ENCODE measurements around the gene TRMT1L. TPM values are rescaled to one million over a fixed set of nuclear protein-coding genes. Genes with fewer than 3 reads are reported as not detected.
"Not testable (repeated sequence)": the region's sequence is repeated elsewhere in the genome, so short reads cannot be mapped to it uniquely, and the experiment has no call there.

The TRMT1L gene, protein sequence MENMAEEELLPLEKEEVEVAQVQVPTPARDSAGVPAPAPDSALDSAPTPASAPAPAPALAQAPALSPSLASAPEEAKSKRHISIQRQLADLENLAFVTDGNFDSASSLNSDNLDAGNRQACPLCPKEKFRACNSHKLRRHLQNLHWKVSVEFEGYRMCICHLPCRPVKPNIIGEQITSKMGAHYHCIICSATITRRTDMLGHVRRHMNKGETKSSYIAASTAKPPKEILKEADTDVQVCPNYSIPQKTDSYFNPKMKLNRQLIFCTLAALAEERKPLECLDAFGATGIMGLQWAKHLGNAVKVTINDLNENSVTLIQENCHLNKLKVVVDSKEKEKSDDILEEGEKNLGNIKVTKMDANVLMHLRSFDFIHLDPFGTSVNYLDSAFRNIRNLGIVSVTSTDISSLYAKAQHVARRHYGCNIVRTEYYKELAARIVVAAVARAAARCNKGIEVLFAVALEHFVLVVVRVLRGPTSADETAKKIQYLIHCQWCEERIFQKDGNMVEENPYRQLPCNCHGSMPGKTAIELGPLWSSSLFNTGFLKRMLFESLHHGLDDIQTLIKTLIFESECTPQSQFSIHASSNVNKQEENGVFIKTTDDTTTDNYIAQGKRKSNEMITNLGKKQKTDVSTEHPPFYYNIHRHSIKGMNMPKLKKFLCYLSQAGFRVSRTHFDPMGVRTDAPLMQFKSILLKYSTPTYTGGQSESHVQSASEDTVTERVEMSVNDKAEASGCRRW
- total RNA-seq: 10 to 100 TPM; 21.2 to 26.7 TPM

- ChIA-PET POLR2A (interaction anchor here (0.9 kb wide), 1 partner anchor 111 kb away, joined by 3 read pairs; no protein-coding TSS in a partner anchor), CTCF (interaction anchor here (0.6 kb wide), 1 partner anchor 13 kb away, joined by 3 read pairs; no protein-coding TSS in a partner anchor)
Measured at GRCh38 chr1:185156854-185157598, at the start of gene TRMT1L, which contains the start of gene SWT1. Gene TRMT1L (minus strand): TSS chr1:185156953. CDS start chr1:185156712, 241 bp downstream. Gene SWT1 (plus strand): TSS chr1:185157167. CDS start chr1:185160842, 3,675 bp downstream.

DNA sequence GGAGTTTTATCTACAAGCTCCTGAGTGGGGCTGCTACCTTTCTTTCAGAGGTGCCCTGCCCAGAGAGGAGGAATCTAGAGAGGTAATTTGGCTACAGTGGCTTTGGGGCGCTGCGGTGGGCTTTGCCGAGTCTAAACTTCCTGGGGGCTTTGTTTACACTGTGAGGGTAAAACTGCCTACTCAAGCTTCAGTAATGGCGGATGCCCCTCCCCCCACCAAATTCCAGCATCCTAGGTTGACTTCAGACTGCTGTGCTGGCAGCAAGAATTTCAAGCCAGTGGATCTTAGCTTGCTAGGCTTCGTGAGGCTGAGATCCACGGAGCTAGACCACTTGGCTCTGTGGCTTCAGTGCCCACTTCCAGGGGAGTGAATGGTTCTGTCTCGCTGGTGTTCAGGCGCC lies 44.1 kb upstream of the TRMT1L start:
- ChIA-PET POLR2A (no interaction called here), CTCF (interaction anchor here (1.5 kb wide), 1 partner anchor 9 kb away, joined by 3 read pairs; no protein-coding TSS in a partner anchor)

DNA sequence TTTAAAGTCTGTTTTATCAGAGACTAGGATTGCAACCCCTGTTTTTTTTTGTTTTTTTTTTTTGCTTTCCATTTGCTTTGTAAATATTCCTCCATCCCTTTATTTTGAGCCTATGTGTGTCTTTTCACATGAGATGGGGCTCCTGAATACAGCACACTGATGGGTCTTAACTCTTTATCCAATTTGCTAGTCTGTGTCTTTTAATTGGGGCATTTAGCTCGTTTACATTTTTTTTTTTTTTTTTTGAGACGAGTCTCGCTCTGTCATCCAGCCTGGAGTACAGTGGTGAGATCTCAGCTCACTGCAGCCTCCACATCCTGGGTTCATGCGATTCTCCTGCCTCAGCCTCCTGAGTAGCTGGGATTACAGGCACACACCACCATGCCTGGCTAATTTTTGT lies 42.0 kb upstream of the TRMT1L start:
- POLR2A ChIA-PET, CTCF ChIA-PET: not testable (repeated sequence)

- POLR2A ChIA-PET: no interaction called here
- CTCF ChIA-PET: no interaction called here
Measured at GRCh38 chr1:185193756-185194155, 37.0 kb upstream of the TRMT1L start.

DNA sequence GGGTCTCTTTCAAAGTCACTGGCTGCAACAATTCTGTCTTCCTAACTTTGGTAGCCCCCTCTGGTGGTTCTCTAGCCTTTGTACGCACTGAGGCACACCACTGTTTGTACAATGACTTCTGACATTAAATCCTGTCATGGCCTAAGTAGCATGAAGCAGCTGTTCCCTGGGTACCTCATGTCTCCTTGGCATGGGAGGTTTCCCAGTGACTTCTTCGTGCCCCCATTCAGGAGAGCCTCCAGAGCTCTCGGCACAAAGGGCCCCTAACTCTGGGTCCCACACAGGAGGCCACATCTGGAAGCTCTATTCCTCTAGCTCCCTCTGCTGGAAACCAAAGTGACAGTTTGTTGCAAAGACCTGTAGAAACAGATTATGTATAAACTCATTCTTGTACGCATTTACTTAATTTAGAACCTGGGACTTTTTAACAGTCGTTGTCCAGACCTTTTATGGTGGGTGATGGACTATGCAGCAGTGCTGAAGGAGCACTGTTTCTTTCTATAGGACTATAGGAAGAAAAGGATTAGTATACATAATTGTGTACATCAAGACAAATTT lies 13.6 kb upstream of the TRMT1L start:
- CTCF ChIA-PET: interaction anchor here (0.8 to 1.6 kb wide), 13 partner anchors 9 to 511 kb away, joined by 3 to 6 read pairs (median 3); partner anchors contain the start of genes RNF2 and SWT1
- POLR2A ChIA-PET: no interaction called here

GRCh38 chr1:185166106-185166505 lies 9.4 kb upstream of the TRMT1L start:
- POLR2A ChIA-PET: no interaction called here
- CTCF ChIA-PET: interaction anchor here (0.6 kb wide), 1 partner anchor 1531 kb away, joined by 6 read pairs; no protein-coding TSS in a partner anchor

DNA sequence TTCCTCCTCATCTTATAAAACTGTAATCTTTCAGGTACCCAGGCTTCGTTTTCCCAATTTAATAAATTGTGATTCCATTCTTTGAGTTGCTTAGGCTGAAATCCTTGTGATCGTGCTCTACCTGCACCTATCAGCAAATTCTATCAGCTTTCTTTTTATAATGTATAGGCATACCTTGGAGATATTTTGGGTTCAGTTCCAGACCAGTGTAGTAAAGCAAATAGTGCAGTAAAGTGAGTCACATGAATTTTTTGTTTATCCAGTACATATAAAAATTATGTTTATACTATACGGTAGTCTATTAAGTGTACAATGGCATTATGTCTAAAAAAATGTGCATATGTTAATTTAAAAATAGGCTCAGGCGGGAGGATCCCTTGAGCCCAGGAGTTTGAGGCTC lies 5.7 kb upstream of the TRMT1L start:
- ChIA-PET CTCF (no interaction called here), POLR2A (no interaction called here)

DNA sequence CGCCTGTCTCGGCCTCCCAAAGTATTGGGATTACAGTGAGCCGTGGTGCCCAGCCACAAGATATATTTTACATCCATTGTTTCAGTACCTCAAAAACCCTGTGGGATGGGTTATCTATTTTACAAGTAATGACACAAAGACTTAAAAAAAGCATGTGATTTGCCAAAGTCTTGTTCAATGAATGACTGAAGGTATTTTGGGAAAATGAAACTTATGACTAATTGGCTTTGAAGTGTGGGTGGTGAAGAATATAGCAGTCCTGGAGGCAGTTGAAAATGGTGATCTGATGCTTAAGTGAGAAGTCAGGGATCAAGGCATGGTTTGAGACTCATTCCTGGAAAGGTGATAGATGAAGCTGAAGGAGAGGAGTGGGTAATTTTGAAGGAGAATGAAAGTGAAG lies 3.2 kb upstream of the TRMT1L start:
- ChIA-PET POLR2A (no interaction called here), CTCF (interaction anchor here (0.5 kb wide), 1 partner anchor 9 kb away, joined by 3 read pairs; no protein-coding TSS in a partner anchor)

DNA sequence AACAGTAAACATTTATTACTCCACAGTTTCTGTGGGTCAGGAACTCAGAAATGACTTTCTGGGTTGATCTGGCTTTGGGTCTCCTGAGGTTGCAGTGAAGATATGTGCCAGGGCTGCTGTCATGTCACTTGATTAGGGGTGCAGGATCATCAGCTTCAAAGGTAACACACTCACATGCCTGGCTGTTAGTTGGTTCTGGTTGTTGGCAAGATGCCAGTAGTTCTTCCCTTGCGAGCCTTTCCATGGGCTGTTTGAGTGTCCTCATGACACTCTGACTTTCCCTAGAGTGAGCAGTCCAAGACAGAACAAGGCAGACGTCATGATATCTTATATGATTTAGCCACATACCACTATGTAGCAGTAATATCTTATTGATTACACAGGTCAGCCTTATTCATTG lies 2.0 kb upstream of the TRMT1L start:
- ChIA-PET POLR2A (interaction anchor here (0.6 kb wide), 2 partner anchors 68 to 115 kb away, joined by 4 to 5 read pairs; no protein-coding TSS in a partner anchor), CTCF (interaction anchor here (1.8 kb wide), 1 partner anchor 11 kb away, joined by 5 read pairs; no protein-coding TSS in a partner anchor)

GRCh38 chr1:185157599-185158412 lies 1.1 kb upstream of the TRMT1L start:
- ChIA-PET POLR2A (no interaction called here), CTCF (interaction anchor here (1.0 to 1.8 kb wide), 2 partner anchors 12 to 113 kb away, joined by 3 to 5 read pairs; no protein-coding TSS in a partner anchor)

DNA sequence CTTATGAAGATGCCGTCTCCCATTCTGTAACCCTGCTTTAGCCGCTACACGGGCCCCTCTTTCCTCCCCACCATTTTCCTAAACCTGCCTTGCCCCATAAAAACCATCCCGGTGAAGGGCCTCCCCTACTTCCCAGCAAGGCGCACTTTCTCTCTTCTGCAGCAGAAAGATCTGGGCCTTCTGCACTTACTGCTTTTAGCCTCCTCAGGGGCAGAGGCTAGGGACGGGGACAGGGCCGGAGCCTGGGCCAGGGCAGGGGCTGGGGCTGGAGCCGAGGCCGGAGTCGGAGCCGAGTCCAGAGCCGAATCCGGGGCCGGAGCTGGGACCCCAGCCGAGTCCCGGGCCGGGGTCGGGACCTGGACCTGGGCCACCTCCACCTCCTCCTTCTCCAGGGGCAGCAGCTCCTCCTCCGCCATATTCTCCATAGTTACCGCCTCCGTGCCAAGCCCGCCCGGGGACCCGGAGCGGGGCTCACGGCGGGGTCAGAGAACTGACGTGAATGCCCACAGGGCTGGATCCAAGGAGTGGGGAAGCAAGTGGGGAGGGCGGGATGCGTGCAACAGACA lies 382 bp downstream of the TRMT1L start:
- ChIA-PET CTCF (interaction anchor here (0.6 kb wide), 1 partner anchor 512 kb away, joined by 5 read pairs; no protein-coding TSS in a partner anchor), POLR2A (interaction anchor here (0.9 kb wide), 1 partner anchor 110 kb away, joined by 3 read pairs; no protein-coding TSS in a partner anchor)

DNA sequence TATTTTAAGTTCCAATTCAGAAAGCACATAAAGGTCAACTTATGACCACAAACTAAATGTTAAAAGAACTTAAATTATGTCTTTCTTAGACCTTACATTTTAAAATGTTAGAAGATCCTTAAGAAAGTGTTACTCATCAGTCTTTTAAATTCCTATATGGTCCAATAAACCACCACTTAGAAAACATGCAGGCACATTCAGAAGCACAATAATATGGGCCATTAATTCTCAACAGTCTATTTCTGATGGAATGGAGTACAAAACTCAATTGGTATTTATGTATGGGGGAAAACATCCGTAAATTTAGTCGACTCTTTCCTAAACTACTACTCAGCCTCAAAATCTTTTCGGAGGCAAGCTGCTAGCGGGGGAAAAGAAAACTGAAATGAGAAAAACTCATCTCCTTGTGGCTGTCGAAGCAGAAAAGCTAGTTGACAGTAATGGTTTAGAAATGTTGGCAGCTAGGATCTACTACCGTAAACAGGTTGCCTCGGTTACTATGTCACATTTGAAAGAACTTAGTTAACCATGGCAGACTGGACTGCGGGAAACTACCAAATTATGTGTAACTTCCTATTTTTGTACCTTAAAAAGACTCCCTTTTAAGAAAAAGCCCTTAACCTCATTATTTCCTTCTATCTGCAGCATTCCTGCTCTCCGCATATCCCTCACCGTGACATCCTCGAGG lies 1.0 kb downstream of the TRMT1L start:
- ChIA-PET POLR2A (interaction anchor here (0.9 kb wide), 1 partner anchor 110 kb away, joined by 3 read pairs; no protein-coding TSS in a partner anchor), CTCF (interaction anchor here (0.6 kb wide), 1 partner anchor 512 kb away, joined by 5 read pairs; no protein-coding TSS in a partner anchor)

DNA sequence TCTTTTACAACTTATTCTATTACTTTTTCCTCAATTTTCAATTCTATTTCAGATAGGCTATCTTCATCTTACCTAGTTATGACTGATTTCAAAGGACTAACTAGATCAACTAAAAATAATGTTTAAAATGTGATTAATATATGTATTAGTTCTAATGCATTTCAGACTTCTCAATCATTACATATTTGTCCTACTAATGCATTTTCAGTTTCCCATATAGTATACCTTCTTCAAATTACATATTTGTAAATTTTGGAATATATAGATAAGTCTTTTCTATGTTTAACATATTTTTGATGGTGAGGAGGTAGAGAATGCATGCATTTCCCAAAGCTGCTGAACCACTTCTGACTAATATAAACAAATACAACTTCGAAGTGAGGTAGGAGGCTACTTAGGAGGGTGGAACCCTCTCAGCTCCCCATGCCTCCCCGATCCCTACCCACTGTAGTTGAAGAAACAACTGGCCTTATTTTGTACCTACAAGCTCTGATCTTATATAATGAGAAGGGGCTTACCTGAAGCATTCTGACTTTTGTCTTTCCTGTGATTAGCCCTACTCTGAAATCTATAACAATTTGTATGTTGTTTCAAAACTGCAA lies 1.7 kb downstream of the TRMT1L start:
- ChIA-PET POLR2A (no interaction called here), CTCF (interaction anchor here (1.2 kb wide), 1 partner anchor 526 kb away, joined by 3 read pairs; no protein-coding TSS in a partner anchor)

- CTCF ChIA-PET: interaction anchor here (0.6 kb wide), 1 partner anchor 17 kb away, joined by 3 read pairs; no protein-coding TSS in a partner anchor
- POLR2A ChIA-PET: no interaction called here
Measured at GRCh38 chr1:185152187-185152767, 4.5 kb downstream of the TRMT1L start.

- POLR2A ChIA-PET: no interaction called here
Measured at GRCh38 chr1:185151215-185151614, 5.5 kb downstream of the TRMT1L start.

GRCh38 chr1:185144233-185144632 lies 12.5 kb downstream of the TRMT1L start:
- POLR2A ChIA-PET: no interaction called here
- CTCF ChIA-PET: no interaction called here

More at GRCh38 chr1:185151215-185151614, 5.5 kb downstream of the TRMT1L start:
- CTCF ChIA-PET: no interaction called here

Measured in activated CD8-positive, alpha-beta memory T cell treated with anti-CD3 and anti-CD28 coated beads for 36 hours (primary cell).